Tibial nerve (tissue), 4 donors: ENCODE results near the gene DNAAF2. TPM values are rescaled to one million over a fixed set of nuclear protein-coding genes. Genes with fewer than 3 reads are reported as not detected.
A peak's percentile ranks its signal among the peaks of the same experiment; 100 is the strongest.

Source experiments
- DNase-seq, 2 donors: peaks; one replicate each; pipeline ENCODE4 v3.0.0-alpha.2; 2019; ENCODE audit warnings: low spot score in 2 of 2
- H3K27ac ChIP-seq, 4 donors: fragments of 200-600 bp; sonication (generic) in 3 of 4; one replicate each; pipeline ENCODE4 v1.5.1; 2017 to 2019; ENCODE audit warnings: mild to moderate bottlenecking in 1 of 4
- H3K27me3 ChIP-seq, 2 donors: fragments of 200-600 bp; sonication (generic) in 1 of 2; one replicate each; pipeline versions ENCODE4 v1.5.1 to v1.6.0; 2017 to 2019
- H3K36me3 ChIP-seq, 3 donors: fragments of 200-600 bp; sonication (generic); one replicate each; pipeline ENCODE4 v1.5.1; 2018 to 2019
- H3K4me1 ChIP-seq, 4 donors: fragments of 200-600 bp; sonication (generic) in 3 of 4; one replicate each; pipeline ENCODE4 v1.5.1; 2017 to 2019
- H3K4me3 ChIP-seq, 4 donors: fragments of 200-600 bp; sonication (generic) in 3 of 4; one replicate each; pipeline ENCODE4 v1.5.1; 2017 to 2019; ENCODE audit warnings: mild to moderate bottlenecking in 1 of 4, moderate library complexity in 1 of 4
- H3K9me3 ChIP-seq, 4 donors: fragments of 200-600 bp; sonication (generic) in 3 of 4; one replicate each; pipeline ENCODE4 v1.5.1; 2017 to 2019
- CTCF ChIP-seq, 5 experiments: fragments of 200-600 bp in 3 of 5; fragments of 450-650 bp in 2 of 5; sonication (generic) in 3 of 5; IDR thresholded peaks; one replicate each; pipeline ENCODE4 v1.5.1; 2016 to 2019; ENCODE audit warnings: antibody characterized with exemption in 5 of 5, mild to moderate bottlenecking in 3 of 5, moderate library complexity in 2 of 5
- EP300 ChIP-seq, 2 donors: sonication (generic); formaldehyde crosslinking; IDR thresholded peaks; one replicate each; pipeline ENCODE4 v1.6.1; 2017; ENCODE audit warnings: antibody characterized with exemption in 2 of 2, mild to moderate bottlenecking in 1 of 2
- POLR2A ChIP-seq, 2 donors: fragments of 450-650 bp; IDR thresholded peaks; one replicate each; pipeline ENCODE4 v1.6.1; 2017; ENCODE audit warnings: antibody characterized with exemption in 2 of 2, mild to moderate bottlenecking in 2 of 2, moderate library complexity in 2 of 2
- WGBS, 2 donors: methylation state at CpG; one replicate each; pipeline ENCODE4 v1.1.5; 2018; 5-methylcytosine and 5-hydroxymethylcytosine counted together
- total RNA-seq, 4 donors: library from RNA; depleted of rRNA; stranded (reverse); fragments of >200 nt; gene quantifications; one replicate each; pipeline ENCODE4 v1.1.0, GENCODE V29; 2016

The DNAAF2 gene
- total RNA-seq, 4 donors from 2014 or later = 7.8 to 17.2 (median 9.6) TPM

GRCh38 chr14:49633640-49634546 is 1.2 kb downstream of the DNAAF2 start:
- Histone ChIP-seq H3K4me3 (peak overlapping the region; percentile 58 to 98 (median 70)), H3K9me3 (no peaks in the 10 kb centered on the region), H3K36me3 (no peaks in the 10 kb centered on the region), H3K27ac (peak overlapping the region; percentile 87 to 97 (median 94)), H3K27me3 (no peaks in the 10 kb centered on the region), H3K4me1 (peaks cover 0 to 54% (median 19%) of the 10 kb centered on the region in 4 donors)
- peak; percentile 43 to 82 for TF ChIP-seq EP300 (IDR thresholded peaks at IDR 0.05)
- peak in 1 of 2 donors; percentile 71 for TF ChIP-seq POLR2A (IDR thresholded peaks at IDR 0.05)
- TF ChIP-seq CTCF (IDR thresholded peaks at IDR 0.05) = peak; percentile 79 to 94 (median 87)
- peak; percentile 79 to 80 for DNase-seq
- WGBS, 2 donors = 0 to 1% methylated on average over 16 of the region's 101 CpGs

- Histone ChIP-seq H3K27ac (peak overlapping the region in 2 of 4 donors; percentile 45 to 48), H3K4me3 (no peak overlapping the region), H3K4me1 (peaks cover 0 to 41% (median 27%) of the 10 kb centered on the region in 4 donors), H3K9me3 (no peaks in the 10 kb centered on the region), H3K27me3 (no peaks in the 10 kb centered on the region), H3K36me3 (peaks cover 0 to 14% (median 0%) of the 10 kb centered on the region in 3 donors)
- TF ChIP-seq CTCF (IDR thresholded peaks at IDR 0.05) (no peak), EP300 (IDR thresholded peaks at IDR 0.05) (no peak), POLR2A (IDR thresholded peaks at IDR 0.05) (no peak)
- no peak for DNase-seq
- WGBS, 2 donors = 77 to 79% methylated on average over 6 of the region's 6 CpGs
These were observed 10.9 kb downstream of the DNAAF2 start for GRCh38 chr14:49623941-49624839.

- peak overlapping the region in 1 of 4 donors; percentile 44 for H3K27ac ChIP-seq
- 27 to 34% methylated on average over 3 of the region's 3 CpGs for WGBS, 2 donors
- H3K36me3 ChIP-seq = peaks cover 0 to 19% (median 3%) of the 10 kb centered on the region in 3 donors
- no peak overlapping the region for H3K4me3 ChIP-seq
- DNase-seq = no peak
- no peaks in the 10 kb centered on the region for H3K9me3 ChIP-seq
- H3K4me1 ChIP-seq = peaks cover 0 to 49% (median 29%) of the 10 kb centered on the region in 4 donors
- TF ChIP-seq POLR2A (IDR thresholded peaks at IDR 0.05) = no peak
- TF ChIP-seq EP300 (IDR thresholded peaks at IDR 0.05) = no peak
- no peak for TF ChIP-seq CTCF (IDR thresholded peaks at IDR 0.05)
- no peaks in the 10 kb centered on the region for H3K27me3 ChIP-seq
These were observed 11.7 kb downstream of the DNAAF2 start for GRCh38 chr14:49623387-49623786.

GRCh38 chr14:49622022-49622607 is 12.9 kb downstream of the DNAAF2 start:
- Histone ChIP-seq H3K4me3 (peak overlapping the region in 3 of 4 donors; percentile 83 to 98 (median 93)), H3K36me3 (peaks cover 0 to 24% (median 8%) of the 10 kb centered on the region in 3 donors), H3K9me3 (no peaks in the 10 kb centered on the region), H3K27me3 (no peaks in the 10 kb centered on the region), H3K27ac (peak overlapping the region in 2 of 4 donors; percentile 95 to 96), H3K4me1 (peaks cover 0 to 59% (median 29%) of the 10 kb centered on the region in 4 donors)
- no peak for DNase-seq
- no peak for TF ChIP-seq EP300 (IDR thresholded peaks at IDR 0.05)
- TF ChIP-seq CTCF (IDR thresholded peaks at IDR 0.05) = no peak
- no peak for TF ChIP-seq POLR2A (IDR thresholded peaks at IDR 0.05)
- WGBS, 2 donors = 60 to 62% methylated on average over 3 of the region's 3 CpGs
